NCI-H748 treated with DMSO at 0.1 percent for 48 hours (cell line): ENCODE results near the gene PPM1L.

Source experiments
- DNase-seq: peaks from one replicate; lab custom pipeline; 2025; lab: John Stamatoyannopoulos, UW

The PPM1L gene

DNA sequence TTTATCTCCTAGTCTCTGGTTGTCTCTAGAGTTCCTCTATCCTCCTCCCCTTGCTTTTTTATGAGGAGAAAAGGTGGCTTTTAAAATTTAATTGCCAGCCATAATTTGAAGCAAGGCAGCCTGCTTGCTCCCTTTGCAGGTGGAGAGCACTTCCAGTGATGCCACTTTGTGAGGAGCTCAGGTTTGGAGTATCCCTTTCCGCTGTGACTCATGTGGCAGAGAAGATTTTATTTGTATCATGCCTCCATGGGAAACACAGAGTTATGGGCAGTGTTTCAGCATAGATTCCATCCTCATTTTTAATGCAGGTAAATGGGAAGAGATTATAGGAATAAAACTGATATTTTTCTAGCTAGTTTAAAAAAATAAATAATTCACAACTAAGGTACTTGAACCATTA lies 7.0 kb downstream of the PPM1L start:
- no peak for DNase-seq

DNA sequence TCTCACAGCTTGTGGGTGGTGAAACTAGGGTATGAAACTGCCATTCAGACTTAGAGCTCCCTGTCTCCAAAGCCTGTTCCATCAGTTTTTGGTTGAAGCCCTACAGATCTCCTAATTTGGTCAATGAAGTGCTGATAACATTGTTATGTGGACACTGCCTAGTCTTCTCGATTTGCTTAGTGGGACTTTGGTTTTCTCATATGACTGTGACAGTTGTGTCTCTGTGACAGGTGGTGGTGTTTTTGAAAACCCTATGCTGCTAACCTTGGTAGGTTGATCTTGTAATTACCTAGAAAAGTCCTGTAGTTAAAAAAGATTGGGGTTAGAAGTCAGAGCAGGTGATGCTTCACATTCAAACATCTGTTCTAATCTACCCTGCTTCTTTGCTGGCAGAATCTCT lies 9.2 kb downstream of the PPM1L start:
- no peak for DNase-seq

GRCh38 chr3:160768031-160768430 lies 12.0 kb downstream of the PPM1L start:
- no peak for DNase-seq

GRCh38 chr3:160768918-160769317 lies 12.9 kb downstream of the PPM1L start:
- DNase-seq, result no peak

DNA sequence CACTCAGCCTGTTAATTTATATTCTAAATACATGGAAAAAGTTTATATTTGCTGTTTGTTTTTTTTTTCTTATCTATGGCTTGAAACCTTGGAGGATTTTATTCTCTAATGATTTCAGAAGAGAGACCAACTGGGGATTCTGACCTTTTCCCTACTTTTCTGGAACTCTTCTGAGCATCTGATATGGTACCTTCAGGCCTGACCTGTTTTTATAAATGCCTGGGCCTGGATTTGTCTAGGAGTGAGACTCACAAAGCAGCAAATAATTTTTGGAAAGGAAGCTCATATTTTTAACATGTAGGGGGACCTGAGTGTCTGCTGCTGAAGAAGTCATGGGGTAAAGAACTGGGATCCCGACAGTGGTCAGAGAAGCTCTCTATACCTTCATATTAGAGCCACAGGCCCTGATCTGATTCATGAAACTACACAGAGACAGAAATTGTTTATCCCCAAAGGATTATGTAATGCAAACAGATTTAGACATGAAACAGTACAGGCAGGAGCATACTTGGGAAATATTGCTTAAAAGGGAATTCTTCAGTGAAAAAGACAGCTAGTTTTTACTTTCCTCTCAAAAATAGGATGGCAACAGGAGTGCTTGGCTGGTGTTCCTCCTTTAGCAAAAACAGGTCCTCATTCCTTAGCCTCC lies 15.9 kb downstream of the PPM1L start:
- DNase-seq, result no peak

- no peak for DNase-seq
These were observed 17.7 kb downstream of the PPM1L start for GRCh38 chr3:160773722-160774121.

GRCh38 chr3:160774172-160774571 lies 18.1 kb downstream of the PPM1L start:
- DNase-seq, result no peak

DNA sequence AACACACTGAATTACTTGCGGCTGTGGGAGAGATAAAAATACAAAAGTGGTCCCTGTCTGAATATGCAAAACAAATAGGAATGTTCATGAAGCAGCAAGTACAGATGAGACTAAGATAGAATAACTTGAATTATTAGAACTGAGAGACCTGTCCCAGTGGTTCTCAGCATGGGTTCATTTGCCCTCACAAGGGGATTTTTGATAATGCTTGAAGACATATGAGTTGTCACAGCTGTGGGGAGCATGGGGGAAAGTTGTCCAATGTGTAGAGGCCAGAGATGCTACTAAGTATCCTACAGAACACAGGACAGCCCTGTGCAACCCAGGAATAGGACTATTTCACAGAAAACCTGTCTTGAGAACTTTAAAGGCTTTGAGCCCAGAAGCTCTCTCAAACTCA lies 22.4 kb downstream of the PPM1L start:
- DNase-seq, result no peak

- DNase-seq, result no peak
These were observed 23.0 kb downstream of the PPM1L start for GRCh38 chr3:160779040-160779439.

GRCh38 chr3:160780245-160780644 lies 24.2 kb downstream of the PPM1L start:
- DNase-seq, result no peak

DNA sequence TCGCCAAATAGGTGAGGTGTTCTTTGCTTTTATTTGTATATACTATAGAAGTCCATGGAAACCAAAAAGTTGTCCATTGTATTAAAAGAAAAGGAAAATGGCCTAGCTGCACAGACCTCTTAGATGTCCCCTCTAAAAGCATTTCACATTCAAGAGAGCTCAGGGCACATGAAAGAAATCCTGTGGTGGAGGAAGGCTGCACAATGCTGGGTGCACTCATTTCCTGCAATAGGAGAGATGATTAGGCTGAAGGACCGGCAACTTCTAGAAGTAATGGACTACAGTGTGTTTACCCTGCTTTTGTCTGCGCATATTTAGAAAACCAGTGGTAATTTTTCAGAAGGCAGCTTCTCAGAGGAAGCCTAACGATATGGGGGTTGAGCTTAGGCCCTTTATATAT lies 25.4 kb downstream of the PPM1L start:
- DNase-seq, result no peak

- no peak for DNase-seq
These were observed 25.8 kb downstream of the PPM1L start for GRCh38 chr3:160781863-160782262.

DNA sequence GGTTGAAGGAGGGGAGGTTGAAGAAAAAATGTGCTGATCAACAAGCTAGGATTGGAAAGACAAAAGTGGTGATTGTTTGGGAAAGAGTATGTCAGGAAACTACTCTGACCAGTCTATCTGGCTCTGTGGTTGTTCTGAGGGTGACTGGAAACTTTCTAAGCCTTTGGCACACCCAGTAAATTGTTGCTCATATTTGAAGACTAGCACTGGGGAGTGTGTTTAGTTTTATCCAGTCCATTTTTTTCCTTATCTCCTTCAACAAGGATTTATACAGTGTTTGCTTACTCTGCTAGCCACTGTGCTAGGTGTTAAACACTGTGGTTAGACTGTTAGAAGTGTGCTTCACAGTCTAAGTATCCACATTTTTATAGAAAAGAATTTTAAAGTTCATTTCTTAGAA lies 28.8 kb downstream of the PPM1L start:
- DNase-seq, result no peak

DNA sequence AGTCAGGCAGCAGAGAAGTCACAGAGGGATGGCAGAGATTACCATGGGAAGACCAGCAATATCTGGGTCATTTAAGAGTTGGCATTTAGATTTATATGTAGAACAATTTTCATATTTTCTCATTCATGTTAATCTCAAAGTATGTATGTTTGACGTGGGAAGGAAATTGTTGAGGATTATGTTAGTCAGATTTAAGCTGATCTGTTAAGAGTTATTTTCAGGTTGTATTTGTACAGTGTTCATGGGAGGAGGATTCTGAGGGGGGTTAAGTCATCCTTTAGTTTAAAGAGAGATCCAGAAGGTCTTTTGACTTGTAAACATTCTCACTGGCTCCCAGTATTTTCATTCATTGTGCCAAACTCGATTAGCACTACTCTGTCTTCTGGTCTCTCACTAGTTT lies 34.7 kb downstream of the PPM1L start:
- DNase-seq, result no peak

DNA sequence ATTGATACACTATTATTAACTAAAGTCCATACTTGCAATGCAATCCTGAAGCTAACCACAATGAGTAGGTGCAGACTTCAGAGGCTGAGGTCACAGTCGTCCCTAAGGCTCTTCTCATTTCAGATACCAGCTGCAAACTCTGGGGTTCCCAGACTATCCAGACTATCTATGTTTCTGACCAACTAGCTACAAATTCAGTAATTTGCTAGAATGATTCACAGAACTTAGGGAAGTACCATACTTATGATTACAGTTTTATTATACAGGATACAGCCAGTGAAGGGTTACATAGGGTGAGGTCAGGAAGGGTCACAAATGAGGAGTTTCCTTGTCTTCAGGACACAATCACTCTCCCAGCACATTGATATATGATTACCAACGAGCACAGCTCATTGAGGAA lies 36.5 kb downstream of the PPM1L start:
- DNase-seq, result no peak

- no peak for DNase-seq
These were observed 37.8 kb downstream of the PPM1L start for GRCh38 chr3:160793722-160794252.

DNA sequence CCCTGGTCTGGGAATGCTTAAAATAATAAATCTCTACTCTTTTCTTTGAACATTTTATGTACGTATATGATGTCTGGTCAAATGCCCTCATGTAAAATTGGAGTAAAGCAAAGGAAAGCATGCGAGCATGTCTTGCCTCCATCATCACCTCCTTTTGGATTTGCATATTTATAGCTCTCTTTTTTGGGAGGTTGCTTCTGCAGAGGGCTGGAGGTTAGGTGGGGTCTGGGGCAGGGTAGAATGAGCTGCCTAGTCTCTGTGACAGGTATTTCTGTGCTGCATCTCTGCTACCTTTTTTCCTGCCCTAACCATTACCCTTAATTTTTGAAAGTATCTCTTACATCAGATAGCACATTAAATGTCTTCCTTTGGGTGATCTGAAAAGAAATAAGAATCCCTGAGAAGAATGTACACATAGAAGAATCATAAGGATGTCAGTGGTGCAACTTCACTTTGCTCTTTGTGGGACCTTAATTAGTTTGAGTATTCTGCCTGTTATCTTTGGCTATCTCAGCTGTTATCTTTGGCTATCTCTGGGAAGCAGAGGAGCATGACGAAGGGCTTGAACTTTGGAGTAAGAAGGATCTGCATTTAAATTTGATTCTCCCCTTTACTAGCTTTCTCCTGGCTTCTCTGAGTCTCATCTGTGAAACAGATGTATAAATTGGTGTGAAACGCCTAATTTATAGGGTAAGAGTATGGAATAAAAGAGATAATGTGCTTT lies 40.2 kb downstream of the PPM1L start:
- no peak for DNase-seq

DNA sequence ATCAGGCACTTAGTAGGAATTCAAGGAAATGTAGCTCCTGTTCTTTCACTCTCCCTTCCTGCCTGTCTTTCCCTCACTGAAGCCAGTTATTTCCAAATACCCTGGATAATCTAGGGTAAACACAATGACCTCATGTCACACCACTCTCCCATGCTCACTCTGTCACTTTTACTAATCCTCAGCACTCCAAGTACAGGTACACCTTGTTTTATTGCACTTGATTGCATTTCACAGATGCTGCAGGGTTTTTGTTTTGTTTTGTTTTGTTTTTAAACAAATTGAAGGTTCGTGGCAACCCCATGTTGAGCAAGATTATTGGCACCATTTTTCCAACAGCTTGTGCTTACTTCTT lies 40.8 kb downstream of the PPM1L start:
- DNase-seq, result no peak

DNA sequence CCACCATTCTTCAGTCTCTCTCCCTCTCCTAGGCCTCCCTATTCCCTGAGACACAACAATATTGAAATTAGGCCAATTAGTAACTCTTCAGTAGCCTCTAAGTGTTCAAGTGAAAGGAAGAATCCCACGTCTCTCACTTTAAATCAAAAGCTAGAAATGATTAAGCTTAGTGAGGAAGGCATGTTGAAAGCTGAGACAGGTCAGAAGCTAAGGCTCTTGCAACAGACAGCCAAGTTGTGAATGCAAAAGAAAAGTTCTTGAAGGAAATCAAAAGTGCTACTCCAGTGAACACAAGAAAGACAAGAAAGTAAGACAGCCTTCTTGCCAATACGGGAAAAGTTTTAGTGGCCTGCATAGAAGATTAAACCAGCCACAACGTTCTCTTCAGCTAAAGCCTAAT lies 41.3 kb downstream of the PPM1L start:
- no peak for DNase-seq

- no peak for DNase-seq
These were observed 45.5 kb downstream of the PPM1L start for GRCh38 chr3:160801386-160802118.

DNA sequence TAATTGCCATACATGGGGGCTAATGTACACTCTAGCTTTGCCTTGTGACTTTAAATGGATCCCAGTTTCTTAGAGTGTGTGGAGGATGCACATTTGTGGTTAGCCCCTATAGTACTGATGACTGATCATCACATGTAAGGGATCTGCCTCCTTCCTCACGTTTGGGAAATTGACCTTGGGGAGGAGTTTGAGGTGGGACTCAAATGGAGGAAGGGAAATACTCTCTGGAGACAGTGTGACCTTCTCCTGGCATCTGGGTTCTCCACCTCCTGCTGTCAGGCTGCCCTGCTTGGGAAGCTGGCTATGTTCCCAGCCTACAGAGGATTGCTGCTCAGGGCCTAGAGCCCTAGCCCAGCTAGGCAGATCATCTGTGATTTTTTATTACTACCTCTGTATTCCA lies 48.7 kb downstream of the PPM1L start:
- DNase-seq, result no peak

DNA sequence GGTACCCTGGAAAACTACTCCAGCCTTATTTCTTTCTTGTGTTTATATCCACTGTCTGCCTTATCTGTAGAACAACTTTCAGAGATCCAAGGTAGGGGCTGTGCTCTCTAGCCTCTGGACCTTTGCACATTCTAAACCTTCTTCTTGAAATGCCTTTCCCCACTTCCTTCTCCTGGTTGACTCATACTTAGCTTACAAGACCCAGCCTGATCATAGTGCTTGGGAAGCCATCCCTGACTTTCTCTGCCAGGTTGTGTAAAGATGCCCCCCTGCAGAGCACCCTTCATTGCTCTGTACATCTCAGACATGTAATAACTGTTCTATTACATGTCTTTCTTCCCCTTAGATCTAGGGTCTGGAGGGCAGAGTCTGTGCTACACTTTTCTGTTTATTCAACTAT lies 50.1 kb downstream of the PPM1L start:
- no peak for DNase-seq

DNA sequence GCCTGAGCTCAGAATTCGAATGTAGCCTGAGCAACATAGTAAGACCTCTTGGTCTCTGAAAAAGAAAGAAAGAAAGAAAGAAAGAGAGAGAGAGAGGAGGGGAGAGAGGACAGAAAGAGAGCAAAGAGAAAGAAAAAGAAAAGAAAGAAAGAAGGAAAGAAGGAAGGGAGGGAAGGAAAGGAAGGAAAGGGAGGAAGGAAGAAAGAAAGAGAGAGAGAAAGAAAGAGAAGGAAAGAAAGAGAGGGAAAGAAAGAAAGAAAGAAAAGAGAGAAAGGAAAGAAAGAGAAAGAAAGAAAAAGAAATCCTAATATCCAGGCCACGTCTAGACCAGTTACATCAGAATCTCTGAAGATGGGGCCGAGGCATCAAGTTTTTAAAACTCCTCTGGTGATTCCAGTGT lies 50.7 kb downstream of the PPM1L start:
- no peak for DNase-seq
